ENCODE results near the gene NMRK1. TPM values are rescaled to one million over a fixed set of nuclear protein-coding genes. Genes with fewer than 3 reads are reported as not detected.
A peak's percentile ranks its signal among the peaks of the same experiment; 100 is the strongest.

NMRK1 gene
- polyA plus RNA-seq, 1 experiment, result 14.4 TPM

DNA sequence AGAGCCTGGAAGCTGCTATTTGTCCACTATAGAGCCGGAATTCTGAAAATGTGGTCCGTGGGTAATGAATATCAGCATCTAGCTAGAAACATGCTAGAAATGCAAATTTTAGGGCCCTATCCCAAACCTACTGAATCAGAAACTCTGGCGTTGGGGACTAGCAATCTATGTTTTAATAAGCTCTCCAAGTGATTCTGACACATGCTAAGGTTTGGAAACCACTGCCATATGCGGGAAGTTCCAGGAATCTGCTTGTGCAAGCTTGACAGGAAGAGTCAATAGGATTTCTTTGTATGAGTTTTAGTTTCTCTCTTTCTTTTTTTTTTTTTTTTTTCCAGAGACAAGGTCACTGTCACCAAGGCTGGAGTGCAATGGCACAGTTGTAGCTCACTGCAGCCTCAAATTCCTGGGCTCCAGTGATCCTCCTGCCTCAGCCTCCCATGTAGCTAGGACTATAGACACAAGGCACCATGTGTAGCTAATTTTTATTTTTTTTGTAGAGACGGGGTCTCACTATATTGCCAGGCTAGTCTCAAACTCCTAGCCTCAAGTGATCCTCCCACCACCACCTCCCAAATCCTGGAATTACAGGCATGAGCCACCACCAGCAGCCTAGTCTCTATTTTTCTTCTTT, 33.5 kb downstream of the NMRK1 start:
- no peak for DNase-seq (ENCODE audit: low read depth, low spot score)
- TF ChIP-seq, protein P1, sequence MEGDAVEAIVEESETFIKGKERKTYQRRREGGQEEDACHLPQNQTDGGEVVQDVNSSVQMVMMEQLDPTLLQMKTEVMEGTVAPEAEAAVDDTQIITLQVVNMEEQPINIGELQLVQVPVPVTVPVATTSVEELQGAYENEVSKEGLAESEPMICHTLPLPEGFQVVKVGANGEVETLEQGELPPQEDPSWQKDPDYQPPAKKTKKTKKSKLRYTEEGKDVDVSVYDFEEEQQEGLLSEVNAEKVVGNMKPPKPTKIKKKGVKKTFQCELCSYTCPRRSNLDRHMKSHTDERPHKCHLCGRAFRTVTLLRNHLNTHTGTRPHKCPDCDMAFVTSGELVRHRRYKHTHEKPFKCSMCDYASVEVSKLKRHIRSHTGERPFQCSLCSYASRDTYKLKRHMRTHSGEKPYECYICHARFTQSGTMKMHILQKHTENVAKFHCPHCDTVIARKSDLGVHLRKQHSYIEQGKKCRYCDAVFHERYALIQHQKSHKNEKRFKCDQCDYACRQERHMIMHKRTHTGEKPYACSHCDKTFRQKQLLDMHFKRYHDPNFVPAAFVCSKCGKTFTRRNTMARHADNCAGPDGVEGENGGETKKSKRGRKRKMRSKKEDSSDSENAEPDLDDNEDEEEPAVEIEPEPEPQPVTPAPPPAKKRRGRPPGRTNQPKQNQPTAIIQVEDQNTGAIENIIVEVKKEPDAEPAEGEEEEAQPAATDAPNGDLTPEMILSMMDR (IDR thresholded peaks at IDR 0.05; ENCODE audit: low read depth, low read length), result no peak
- CTCF ChIA-PET, result interaction anchor here (0.6 to 1.6 kb wide), 5 partner anchors 26 to 277 kb away, joined by 3 to 6 read pairs (median 4); partner anchors contain the start of genes CARNMT1, NMRK1 and OSTF1

DNA sequence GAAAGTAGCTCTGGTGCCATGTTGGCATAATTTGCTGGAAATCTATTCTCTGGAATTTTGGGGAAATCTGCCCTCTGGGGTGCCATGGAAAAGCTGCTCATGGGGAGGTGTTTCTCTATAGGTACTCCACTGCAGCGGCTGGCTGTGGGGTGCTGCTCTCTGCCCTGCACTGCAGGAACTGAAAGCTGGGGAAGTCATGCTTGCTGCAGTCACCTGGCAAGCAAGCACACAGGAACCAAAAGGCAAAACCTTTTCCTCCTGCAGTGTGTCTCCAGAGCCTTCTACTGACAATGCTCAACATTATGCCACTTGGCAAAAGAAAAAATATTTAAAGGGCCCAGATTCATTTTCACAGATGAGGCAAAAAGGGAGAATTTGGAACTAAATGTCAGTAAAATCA, 34.1 kb downstream of the NMRK1 start:
- ChIA-PET POLR2A (interaction anchor here (1.0 kb wide), 1 partner anchor 15 kb away, joined by 3 read pairs; no protein-coding TSS in a partner anchor), CTCF (interaction anchor here (1.6 kb wide), 1 partner anchor 26 kb away, joined by 3 read pairs; the partner anchor contains the start of gene CARNMT1)
- TF ChIP-seq, protein P1 (IDR thresholded peaks at IDR 0.05; ENCODE audit: low read depth, low read length), result no peak

More for the DNA sequence above, 33.5 kb downstream of the NMRK1 start:
- H3K9me3 ChIP-seq (ENCODE audit: control insufficient read depth, insufficient read depth, low read length), result peaks cover 3% of the 10 kb centered on the region
- H3K27me3 ChIP-seq (ENCODE audit: control insufficient read depth, insufficient read depth, low read length), result no peaks in the 10 kb centered on the region
- no peak overlapping the region for H3K4me3 ChIP-seq (ENCODE audit: low read depth, low read length)
- POLR2A ChIA-PET, result interaction anchor here (0.6 to 1.0 kb wide), 2 partner anchors 11 to 15 kb away, joined by 3 read pairs; no protein-coding TSS in a partner anchor
- H3K27ac ChIP-seq (ENCODE audit: low read depth, low read length), result peak overlapping the region; percentile 11

DNA sequence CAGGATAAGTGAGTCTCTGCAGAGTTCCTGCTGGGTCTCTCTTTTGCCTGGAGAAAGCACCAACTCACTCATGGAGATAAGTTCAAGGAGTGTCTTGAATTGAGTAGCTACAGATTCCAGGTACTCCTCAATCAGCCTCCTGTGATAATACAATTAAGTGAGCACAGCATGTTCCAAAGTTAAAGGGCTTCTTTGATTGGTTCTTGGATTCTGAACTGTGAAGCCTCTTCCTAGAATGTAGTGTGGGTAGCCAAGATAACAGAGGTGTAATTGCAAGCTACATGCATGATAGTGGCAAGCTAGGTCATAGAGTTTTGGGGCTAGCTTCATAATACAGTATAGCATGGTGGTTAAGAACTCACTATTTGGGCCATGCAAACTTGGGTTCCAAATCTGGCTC, 36.7 kb downstream of the NMRK1 start:
- H3K27ac ChIP-seq (ENCODE audit: low read depth, low read length), result no peak overlapping the region
- peaks cover 3% of the 10 kb centered on the region; the same call in 1 of the 2 replicates for H3K9me3 ChIP-seq (ENCODE audit: control insufficient read depth, insufficient read depth, low read length)
- H3K27me3 ChIP-seq (ENCODE audit: control insufficient read depth, insufficient read depth, low read length), result no peaks in the 10 kb centered on the region
- H3K4me3 ChIP-seq (ENCODE audit: low read depth, low read length), result no peak overlapping the region
- POLR2A ChIA-PET, result no interaction called here
- TF ChIP-seq, protein P1 (IDR thresholded peaks at IDR 0.05; ENCODE audit: low read depth, low read length), result no peak
- DNase-seq (ENCODE audit: low read depth, low spot score), result no peak
- CTCF ChIA-PET, result interaction anchor here (1.2 to 2.6 kb wide), 2 partner anchors 99 to 278 kb away, joined by 6 to 10 read pairs; partner anchors contain the start of gene C9orf40

More for the DNA sequence above, 34.1 kb downstream of the NMRK1 start:
- no peak overlapping the region for H3K27ac ChIP-seq (ENCODE audit: low read depth, low read length)
- no peak for DNase-seq (ENCODE audit: low read depth, low spot score)
- H3K9me3 ChIP-seq (ENCODE audit: control insufficient read depth, insufficient read depth, low read length), result peaks cover 3% of the 10 kb centered on the region
- H3K27me3 ChIP-seq (ENCODE audit: control insufficient read depth, insufficient read depth, low read length), result no peaks in the 10 kb centered on the region
- no peak overlapping the region for H3K4me3 ChIP-seq (ENCODE audit: low read depth, low read length)

DNA sequence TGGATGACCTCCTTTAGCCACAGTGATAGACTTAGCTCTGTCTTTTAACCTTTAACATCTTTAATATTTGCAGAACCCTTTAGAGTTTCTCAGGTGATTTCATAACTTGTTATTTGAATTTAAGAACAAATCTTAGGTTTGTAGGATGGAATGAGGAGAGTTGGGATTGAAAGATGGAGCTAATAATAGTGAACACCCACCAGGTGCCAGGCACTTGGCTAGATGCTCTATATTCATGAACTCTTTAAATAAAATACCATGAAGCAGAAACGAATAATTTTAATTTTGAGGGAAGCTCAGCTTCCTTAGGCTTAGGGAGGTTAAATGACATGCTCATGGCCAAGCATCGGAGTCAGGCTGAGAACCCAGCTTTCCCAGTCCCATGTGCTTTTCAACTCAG, 40.4 kb downstream of the NMRK1 start:
- no peak overlapping the region for H3K27ac ChIP-seq (ENCODE audit: low read depth, low read length)
- CTCF ChIA-PET, result interaction anchor here (0.6 to 1.3 kb wide), 4 partner anchors 17 to 275 kb away, joined by 3 to 4 read pairs (median 4); no protein-coding TSS in a partner anchor
- POLR2A ChIA-PET, result no interaction called here
- no peaks in the 10 kb centered on the region for H3K27me3 ChIP-seq (ENCODE audit: control insufficient read depth, insufficient read depth, low read length)
- no peak for DNase-seq (ENCODE audit: low read depth, low spot score)
- TF ChIP-seq, protein P1 (IDR thresholded peaks at IDR 0.05; ENCODE audit: low read depth, low read length), result no peak
- H3K4me3 ChIP-seq (ENCODE audit: low read depth, low read length), result no peak overlapping the region
- H3K9me3 ChIP-seq (ENCODE audit: control insufficient read depth, insufficient read depth, low read length), result no peaks in the 10 kb centered on the region
